Activated CD4-positive, alpha-beta T cell treated with anti-CD3 and anti-CD28 coated beads, Interleukin-10, Interleukin-2, amounts not matched to agents 100 ng/mL and 50 ng/mL, durations not matched to agents 16 hours and 8 hours (primary cell): ENCODE results near the gene UCKL1.
"Not testable (repeated sequence)": the region's sequence is repeated elsewhere in the genome, so short reads cannot be mapped to it uniquely, and the experiment has no call there.

ENCODE experiments used
- DNase-seq: peaks from one replicate; pipeline ENCODE4 v3.0.0-alpha.2; 2020

The UCKL1 gene

DNA sequence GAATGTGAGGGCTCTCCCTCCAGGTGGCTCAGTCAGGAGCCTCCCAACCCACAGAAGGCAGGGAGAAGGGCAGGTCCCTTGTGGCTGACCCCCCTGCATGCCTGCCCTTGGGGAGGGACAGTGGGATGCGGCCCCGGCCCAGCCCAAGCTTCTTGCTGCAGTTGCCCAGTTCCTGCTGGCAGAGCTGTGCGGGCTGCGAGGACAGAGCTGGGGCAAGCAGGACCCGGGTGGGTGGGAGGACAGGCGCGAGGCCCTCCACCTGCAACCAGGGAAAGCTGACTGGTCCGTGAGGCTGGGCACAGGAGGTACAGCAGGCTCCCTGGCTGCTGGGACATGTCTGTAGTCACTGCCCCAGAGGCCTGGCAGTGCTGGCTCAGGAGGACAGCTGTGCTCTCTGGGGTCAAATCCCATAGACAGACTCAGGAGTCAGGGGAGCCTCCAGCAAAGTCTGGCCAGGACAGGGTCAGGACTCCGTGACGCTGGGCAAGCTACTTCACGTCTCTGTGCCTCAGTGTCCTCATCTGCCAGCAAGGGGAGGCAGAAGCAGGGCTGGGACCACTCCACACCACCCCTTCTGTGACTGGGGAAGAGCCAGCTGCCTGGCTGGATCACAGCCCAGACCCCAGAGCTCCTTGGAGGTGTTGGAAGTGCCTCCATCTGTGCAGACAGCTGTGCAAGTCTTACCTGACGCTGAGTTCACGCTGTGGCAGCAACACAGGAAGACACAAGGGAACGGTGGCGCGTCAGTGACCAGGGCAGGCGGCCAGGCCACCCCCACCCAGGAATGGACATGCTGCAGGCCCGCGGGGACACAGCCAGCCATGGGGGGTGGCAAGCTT is 13.0 kb downstream of the UCKL1 start:
- DNase-seq, result no peak

DNA sequence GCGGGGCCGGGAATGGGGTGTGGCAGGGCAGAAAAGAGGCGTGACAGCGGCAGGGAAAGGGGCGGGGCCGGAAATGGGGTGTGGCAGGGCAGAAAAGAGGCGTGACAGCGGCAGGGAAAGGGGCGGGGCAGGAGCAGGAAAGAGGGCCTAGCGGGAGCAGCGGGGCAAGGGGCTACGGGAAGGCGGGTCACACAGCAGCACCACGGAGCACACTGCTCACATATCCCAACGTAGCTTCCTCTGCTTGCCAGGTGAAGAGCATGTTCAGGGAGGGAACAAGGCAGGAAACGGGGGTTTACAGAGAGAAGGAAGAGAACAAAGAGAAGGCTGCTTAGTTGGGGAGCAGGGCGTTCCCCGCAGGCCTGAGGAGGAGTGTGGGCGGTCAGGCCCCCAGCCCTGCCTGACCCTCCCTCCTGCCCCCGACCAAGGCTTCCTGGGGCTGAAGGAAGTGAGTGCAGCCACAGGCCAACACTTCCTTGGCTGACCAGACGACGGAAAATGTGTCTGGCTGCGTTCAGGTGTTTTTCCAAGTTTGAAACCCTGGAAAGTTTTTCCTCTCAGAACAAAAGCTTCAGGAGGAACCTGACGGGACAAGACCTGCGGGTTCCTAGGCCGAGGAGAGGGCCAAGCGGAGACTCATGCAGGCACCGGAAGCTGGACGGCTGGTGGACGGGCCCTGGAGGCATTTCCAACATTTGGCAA is 13.8 kb downstream of the UCKL1 start:
- DNase-seq, result peak; percentile 76

DNA sequence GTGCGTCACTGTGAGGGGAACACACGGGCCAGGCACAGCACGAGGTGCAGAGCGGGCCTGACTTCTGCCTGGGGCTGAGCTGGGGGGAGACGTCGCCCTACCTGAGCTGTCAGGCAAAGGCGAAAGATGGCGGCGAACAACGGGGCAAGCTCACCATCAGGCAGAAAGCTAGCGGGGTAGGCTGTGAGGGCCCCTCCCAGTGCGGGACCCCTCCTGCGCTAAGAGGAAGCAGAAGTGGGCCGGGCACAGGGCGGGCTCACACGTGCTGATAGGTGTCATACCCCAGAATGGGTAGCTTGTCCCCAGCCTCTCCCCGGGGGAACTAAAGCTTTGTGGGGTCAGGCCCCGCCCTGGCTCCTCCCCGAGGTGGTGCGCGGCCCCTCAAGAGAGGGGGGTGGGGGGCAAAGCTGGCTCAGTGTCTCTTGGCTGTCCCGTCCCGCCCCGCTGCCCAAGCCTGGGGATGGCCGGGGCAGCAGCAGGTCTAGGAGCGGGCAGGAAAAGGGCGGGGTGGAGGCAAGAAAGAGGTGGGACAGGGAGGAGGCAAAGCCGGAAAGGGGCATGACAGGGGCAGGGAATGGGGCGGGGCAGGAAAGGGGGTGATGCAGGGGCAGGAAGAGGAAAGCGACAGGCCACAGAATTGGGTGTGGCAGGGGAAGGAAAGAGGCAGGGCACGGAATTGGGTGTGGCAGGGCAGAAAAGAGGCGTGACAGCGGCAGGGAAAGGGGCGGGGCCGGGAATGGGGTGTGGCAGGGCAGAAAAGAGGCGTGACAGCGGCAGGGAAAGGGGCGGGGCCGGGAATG is 14.7 kb downstream of the UCKL1 start:
- peak; percentile 98 for DNase-seq

DNA sequence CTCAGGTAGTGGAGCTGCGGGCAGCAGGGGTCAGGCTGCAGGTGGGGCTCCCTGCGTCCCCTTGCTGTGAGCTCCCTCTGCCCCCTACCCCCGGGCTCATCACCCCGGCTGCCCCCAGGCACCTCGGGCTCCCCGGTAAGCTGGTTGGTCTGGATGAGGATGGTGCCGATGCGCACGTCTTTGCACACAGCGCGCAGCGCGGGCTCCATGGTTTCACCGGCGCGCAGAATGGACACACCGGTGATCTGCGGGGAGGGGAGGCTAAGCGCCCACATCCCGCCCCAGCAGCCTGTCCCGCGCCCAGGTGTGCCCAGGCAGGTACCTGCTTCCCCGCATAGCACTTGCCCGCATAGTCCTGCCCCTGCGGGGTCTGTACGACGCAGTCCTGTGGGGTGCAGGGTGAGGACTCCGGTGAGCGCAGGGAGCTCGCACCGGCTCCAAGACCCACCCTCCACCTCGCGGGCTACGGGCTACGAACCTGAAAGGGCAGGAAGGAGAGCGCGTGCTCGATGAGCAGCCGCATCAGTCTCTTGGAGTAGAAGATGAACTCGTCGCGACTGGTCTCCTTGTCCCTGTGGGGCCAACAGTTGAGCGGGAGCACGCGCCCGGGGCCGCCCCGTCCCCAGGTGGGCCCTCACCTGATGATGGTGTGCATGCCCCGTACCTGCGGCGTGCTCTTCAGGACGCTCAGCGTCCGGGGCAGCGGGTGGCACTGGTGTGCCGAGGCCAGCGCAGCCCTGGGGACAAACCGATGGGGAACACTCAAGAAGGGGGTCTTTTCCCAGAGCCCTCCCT is 15.5 kb downstream of the UCKL1 start:
- DNase-seq, result no peak

DNA sequence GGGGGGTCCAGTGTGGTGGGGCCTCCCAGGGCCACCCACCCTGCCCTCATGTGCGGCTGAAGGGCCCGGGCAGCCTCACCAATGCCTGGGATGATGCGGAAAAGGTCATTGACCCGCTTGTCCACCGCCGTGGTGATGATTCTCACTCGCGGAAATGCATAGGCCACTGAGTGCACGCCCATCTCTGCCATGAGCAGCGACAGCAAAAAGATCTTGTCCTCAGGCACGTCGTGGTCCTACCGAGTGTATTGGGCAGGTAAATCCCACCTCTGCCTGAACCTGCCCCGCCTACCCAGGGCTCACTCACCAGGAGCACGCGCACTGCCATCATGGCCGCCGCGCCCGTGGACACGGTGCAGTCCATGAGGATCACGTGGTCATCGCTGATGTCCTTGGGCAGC is 16.1 kb downstream of the UCKL1 start:
- no peak for DNase-seq

DNA sequence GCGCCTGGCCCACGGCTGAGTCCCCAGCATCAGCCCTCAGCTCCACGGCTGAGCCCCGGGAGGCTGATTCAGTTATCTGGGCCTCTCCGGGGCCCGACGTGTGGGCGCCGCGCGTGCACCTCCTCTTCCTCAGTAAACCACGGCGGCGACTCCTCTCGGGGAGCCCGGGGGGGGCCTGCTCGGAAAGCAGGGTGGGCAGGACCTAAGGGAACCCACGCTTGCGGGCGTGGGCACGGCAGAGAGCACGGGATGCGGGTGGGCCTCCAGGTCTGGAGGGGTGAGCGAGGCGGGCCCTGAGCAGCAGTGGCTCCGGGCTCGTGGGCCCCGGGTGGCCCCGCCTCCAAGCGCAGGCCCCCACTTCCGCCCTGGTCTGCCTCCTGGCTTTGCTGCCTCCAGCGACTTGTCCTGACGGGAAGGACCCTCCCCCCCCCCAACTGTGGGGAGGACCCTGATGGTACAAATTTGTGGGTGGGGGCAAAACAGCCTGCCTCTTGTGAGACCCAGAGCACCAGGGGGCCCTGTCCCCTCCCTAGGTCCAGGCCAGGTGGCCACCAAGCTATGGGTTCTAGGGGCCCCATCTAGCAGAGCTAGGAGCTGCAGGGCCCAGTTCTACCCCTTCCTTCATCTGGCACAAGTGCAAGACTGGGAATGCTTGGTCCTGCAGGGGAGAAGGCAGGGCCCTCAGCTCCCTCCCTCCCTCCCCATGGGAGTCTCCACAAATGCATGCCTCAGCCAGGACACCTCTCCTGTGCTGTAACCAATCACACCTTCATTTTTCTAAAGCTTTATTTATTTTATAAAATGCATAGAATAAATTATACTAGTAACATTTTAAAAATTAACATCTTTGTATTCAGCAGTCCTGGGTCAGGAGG is 16.9 kb downstream of the UCKL1 start:
- no peak for DNase-seq

DNA sequence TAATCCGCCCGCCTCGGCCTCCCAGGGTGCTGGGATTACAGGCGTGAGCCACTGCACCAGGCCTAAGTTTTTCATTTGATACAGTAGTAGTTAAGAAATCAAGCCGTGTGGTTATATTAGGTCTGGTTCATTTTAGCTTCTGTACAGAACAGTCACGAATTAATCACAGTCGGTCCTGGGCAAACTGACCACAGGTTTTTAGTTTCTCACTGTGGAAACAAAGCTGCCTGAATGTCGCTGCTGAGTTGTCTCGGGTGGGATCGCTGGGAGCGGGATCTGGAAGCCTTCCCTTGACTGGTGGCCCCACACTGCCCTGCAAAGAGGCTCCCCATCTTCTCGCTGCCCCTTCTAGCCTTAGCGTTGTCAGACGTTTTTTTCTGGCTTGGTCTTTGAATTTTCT is 18.6 kb downstream of the UCKL1 start:
- no peak for DNase-seq

DNA sequence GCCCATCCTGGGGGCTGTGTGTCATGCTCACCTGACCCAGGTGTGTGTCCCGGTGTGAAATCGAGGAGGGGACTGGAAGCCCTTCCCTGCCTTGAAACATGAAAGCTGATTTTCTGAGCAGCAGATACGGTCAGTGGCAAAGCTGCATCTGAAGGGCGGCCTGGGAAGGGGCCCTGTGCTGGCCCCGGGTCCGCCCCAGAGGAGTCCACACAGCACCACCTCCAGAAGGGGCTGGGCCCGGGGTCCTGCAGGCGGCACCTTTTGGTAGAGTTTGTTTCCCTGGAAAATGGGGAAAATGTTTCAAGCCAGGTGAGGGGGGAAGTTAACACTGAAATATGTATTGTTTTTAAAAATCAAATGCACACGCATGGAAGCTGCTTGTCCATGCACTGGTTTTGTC is 20.8 kb downstream of the UCKL1 start:
- DNase-seq, result no peak

DNA sequence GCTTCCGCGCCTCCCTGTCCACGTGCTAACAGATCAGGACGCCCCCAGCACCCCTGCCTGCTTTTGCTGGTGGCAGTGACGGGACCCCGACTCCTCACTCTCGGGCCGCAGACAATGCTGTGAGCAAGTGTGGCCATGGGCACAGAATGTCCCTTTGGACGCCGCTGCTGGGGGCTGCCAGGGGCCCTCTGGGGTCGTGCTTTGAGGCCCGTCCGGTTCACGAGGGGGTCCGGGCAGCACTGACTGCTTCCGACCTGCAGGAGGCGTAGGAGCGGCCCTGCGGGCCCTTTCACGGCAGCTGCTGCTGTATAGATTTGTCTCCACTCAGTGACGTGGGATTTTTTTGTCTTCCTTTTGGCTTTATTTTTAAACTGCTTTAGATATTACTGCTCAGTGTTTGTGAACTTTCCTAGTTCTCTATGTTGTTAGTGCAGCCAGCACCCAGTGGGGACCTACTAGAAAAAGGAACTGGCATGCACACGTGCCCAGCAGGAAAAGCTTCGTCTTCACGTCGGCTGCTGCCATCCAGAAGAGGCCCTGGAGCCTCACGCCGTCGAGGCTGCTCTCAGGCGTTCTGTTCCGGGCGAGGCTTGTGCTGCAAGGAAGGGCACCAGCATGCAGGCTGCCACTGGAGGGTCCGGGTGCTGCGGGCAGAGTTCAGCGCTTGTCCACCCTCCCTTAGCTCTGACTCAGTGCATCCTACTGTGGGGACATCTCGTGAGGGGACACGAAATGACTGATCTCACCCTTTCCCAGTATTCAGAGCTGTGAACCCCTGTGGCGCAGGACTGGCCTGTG is 21.7 kb downstream of the UCKL1 start:
- no peak for DNase-seq

DNA sequence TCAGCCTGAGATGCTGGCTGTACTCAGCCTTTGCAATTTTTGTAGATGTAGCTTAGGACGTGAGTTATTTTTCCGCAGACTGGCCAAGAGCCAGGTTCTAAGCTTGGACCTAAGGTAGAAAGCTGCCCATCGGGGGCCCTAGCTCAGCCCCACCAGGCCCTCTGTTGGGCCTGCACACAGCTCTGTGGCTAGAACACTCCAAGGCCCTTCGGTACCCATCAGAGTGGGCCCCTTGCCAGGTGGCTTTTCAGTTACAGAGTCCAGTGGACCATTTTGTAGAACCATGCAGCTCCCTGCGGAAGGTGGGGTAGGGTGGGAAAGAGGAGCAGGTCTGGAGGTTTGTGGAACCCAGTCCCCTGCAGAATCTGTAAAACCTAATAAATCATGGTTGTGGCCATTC is 22.6 kb downstream of the UCKL1 start:
- DNase-seq, result no peak

DNA sequence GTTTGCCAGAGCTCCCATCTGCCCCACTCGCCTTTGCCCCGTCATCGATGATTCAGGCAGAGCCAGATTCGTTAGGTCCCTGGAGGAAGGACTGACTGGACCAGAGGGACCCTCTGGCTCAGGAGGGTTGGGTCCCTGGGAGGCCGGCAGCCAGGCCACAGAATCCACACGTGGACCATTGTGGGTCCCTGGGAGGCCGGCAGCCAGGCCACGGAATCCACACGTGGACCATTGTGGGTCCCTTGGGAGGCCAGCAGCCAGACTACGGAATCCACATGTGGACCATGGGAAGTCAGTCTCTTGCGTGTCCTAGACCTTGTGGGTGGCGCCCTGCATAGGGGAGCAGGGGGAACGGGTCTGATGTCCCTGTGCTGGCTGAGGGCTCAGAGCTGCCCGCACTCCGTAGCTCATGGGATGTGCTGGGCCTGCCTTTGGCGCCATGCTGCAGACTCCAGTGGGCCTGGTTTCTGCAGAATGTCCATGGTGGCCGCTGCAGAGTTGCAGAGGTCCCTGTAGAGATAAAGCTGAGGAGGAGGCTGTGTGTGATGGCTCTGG is 23.5 kb downstream of the UCKL1 start:
- no peak for DNase-seq

DNA sequence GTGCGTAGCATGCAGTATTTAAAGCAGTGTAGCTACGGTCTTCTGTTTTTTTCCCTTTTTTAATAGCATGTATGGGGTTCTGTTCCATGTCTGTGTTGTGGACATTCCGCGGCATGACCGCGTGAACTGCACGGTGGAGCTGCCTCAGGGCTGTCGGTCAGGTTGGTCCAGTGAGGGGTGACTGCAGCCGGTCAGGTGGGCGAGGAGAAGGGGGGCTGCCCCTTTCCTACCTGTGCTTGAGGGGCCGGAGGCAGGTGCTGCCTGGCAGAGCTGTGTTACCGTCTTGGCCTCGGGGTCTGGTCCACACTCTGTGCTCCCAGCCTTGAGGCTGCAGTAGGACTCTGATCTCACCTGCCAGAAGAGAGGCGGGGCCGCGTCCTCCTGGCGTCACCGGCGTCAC is 24.5 kb downstream of the UCKL1 start:
- DNase-seq, result no peak

DNA sequence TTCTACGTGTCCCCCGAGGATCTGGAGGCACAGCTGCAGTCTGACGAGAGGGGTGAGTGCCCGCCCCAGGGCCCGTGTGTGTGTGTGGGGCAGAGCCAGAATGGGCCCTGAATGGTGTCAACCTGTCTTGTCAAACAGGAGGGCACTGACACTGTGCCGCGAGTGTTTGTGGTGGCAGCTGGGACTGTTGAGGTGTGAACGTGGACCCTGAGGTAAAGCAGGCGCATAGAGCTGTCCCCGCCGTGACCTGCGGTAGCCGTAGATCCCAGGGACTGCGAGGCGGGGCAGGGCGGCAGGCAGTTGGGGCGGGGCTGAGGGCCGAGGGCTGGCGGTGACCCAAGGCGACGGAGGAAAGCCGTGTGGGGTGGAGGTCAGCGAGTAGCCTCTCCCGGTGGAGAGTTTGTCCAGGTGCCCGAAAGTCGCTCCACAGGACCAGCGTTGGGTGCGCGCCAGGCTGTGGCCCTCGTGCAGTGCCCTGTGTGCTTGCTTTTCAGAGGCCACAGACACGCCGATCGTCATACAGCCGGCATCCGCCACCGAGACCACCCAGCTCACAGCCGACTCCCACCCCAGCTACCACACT is 25.2 kb downstream of the UCKL1 start:
- no peak for DNase-seq

DNA sequence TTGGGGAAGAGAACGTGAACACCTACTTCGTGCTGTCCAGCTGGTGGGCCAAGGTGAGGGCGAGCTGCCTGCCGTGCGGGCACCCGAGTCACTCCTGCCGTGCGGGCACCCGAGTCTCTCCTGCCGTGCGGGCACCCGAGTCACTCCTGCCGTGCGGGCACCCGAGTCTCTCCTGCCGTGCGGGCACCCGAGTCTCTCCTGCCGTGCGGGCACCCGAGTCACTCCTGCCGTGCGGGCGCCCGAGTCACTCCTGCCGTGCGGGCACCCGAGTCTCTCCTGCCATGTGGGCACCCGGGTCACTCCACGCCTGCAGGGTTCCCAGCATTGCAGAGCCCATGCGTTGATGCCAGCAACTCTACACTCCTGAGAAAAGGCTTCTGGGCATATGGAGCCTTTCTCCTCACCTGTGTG is 26.7 kb downstream of the UCKL1 start:
- not testable (repeated sequence) for DNase-seq

DNA sequence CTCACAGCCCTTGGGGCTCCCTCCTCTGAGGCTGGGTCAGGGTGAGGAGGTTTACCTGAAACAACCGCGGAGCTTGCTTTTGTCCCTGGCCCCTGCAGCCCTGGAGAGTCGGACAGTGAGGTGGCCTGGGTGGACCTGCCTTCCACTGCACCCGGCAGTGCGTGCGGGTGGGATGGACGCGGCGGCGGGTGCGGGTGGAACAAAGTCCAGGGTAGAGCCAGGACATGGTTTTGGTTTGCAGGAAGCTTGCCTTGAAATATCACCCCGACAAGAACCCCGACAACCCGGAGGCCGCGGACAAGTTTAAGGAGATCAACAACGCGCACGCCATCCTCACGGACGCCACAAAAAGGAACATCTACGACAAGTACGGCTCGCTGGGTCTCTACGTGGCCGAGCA is 27.1 kb downstream of the UCKL1 start:
- DNase-seq, result no peak

DNA sequence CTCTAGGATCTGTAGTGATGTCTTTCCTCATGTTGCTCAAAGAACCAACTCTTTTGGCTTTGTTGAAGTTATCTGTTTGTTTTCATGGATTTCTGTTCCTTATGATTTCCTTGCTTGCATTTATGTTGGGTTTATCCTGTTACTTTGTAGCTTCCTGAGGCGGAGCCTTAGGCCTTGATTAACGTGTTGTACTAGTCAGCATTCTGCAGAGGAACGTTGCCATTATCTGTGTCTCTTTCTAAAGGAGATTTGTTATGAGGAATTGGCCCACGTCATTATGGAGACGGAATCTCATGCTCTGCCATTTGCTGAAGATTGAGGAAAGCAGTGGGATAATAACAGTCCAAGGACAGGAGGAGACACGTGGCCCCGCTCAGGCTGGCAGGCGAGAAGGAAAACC is 29.9 kb downstream of the UCKL1 start:
- DNase-seq, result no peak

DNA sequence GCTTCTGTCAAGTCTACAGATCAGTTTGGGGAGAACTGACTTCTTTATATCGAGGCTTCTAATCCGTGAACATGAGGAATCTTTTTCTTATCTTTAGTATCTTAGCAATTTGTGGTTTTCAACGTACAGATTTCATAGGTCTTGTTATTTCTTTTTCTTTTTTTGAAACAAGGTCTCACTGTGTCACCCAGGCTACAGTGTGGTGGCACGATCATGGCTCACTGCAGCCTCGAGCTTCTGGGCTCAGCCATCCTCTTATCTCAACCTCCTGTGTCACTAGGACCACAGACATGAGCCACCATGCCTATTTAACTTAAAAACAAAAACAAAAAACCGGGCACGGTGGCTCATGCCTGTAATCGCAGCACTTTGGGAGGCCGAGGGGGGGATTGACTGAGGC is 32.0 kb downstream of the UCKL1 start:
- no peak for DNase-seq

DNA sequence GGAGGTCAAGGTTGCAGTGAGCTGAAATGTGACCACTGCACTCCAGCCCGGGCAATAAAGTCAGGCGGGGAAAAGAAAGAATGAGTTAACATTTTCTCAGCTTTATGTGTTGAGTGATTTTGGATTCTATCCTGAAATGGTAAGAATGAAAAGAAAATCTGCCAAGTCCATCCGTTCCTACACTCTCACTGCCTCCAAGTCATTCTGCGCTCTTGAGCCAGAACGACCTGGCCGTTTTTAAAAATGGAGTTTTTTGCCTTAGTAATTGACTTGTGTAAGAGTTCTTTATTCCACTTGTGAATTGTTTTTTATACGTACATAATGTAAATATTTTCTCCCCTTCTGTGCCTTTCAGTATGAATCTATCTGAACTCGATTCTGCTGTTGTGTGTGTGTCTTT is 32.6 kb downstream of the UCKL1 start:
- DNase-seq, result no peak

DNA sequence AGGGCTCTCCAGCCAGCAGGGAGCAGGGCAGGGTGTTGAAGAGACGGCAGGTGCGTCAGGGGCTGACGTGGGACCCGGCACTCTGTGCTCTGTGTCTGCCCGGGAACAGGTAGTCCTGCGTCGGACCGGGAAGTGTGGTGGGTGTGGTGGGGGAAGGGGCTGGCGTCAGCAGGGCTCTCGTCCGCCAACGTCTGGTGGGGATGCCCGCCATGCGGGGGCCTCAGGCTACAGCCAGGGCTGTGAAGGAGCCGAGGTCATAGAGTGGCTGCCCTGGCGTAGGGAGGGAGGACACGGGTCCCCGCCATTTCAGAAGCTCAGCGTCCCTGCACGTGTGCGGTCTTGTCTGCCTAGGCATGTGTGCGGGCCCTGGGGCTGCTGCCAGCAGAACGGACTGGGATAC is 36.0 kb downstream of the UCKL1 start:
- DNase-seq, result no peak

DNA sequence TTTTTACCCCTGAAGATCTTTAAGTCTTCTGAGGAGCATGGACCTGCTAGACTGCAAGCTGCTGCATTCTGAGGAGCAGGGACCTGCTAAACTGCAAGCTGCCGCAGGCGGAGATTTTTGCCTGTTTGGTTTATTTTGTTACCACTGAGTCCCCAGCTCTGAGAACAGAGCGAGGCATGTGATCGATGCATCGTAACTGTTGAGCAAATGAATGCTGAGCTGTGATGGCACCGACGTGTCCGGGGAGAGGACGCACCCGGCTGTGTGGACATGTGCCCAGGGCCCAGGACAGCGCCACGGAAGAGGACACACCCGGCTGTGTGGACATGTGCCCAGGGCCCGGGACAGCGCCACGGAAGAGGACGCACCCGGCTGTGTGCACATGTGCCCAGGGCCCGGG is 37.1 kb downstream of the UCKL1 start:
- no peak for DNase-seq
